ENCODE measurements around the gene ZDHHC24.

The ZDHHC24 gene

GRCh38 chr11:66479394-66480116 is 66.3 kb downstream of the ZDHHC24 start:
- Histone ChIP-seq H3K23ac (ENCODE audit: low read length) (peak overlapping the region; percentile 24), H3K9ac (ENCODE audit: low read length) (peak overlapping the region; percentile 91), H3K4me2 (ENCODE audit: low read length) (peak overlapping the region; percentile 65), H2BK15ac (replicated peaks; ENCODE audit: low read depth) (no peak overlapping the region), H2AK5ac (ENCODE audit: low read length) (no peak overlapping the region), H3K4ac (ENCODE audit: low read depth, low read length) (peak overlapping the region; percentile 85), H3K56ac (ENCODE audit: low read length) (peak overlapping the region; percentile 96), H3K4me1 (ENCODE audit: control insufficient read depth, low read depth, low read length) (peaks cover 2% of the 10 kb centered on the region), H3K27me3 (ENCODE audit: insufficient read depth, low read length, poor library complexity) (no peaks in the 10 kb centered on the region), H3K27ac (ENCODE audit: low read depth, low read length) (peak overlapping the region; percentile 75), H2BK120ac (ENCODE audit: low read depth, low read length) (no peak overlapping the region), H3K36me3 (ENCODE audit: control insufficient read depth, insufficient read depth, low read length) (no peaks in the 10 kb centered on the region), H3K4me3 (ENCODE audit: low read length) (peak overlapping the region; percentile 85), H2BK5ac (ENCODE audit: low read length) (peak overlapping the region; percentile 74), H3K18ac (ENCODE audit: low read length) (peak overlapping the region; percentile 75), H3K79me2 (ENCODE audit: control insufficient read depth, insufficient read depth, low read length) (no peaks in the 10 kb centered on the region), H4K8ac (ENCODE audit: low read depth, low read length) (no peak overlapping the region), H3K79me1 (ENCODE audit: low read length) (peaks cover 4% of the 10 kb centered on the region), H4K5ac (ENCODE audit: low read length) (no peak overlapping the region)
- WGBS (ENCODE audit: extremely low coverage, insufficient coverage, low lambda C conversion rate), result no CpG with 5 or more reads among the region's 34 CpGs
- no peak for DNase-seq

- H3K23ac ChIP-seq (ENCODE audit: low read length), result no peak overlapping the region
- no peak overlapping the region for H3K4ac ChIP-seq (ENCODE audit: low read depth, low read length)
- no CpG with 5 or more reads among the region's 8 CpGs for WGBS (ENCODE audit: extremely low coverage, insufficient coverage, low lambda C conversion rate)
- no peak overlapping the region for H2AK5ac ChIP-seq (ENCODE audit: low read length)
- H3K36me3 ChIP-seq (ENCODE audit: control insufficient read depth, insufficient read depth, low read length), result no peaks in the 10 kb centered on the region
- H3K27ac ChIP-seq (ENCODE audit: low read depth, low read length), result no peak overlapping the region
- H3K79me2 ChIP-seq (ENCODE audit: control insufficient read depth, insufficient read depth, low read length), result no peaks in the 10 kb centered on the region
- H2BK120ac ChIP-seq (ENCODE audit: low read depth, low read length), result no peak overlapping the region
- H3K27me3 ChIP-seq (ENCODE audit: insufficient read depth, low read length, poor library complexity), result no peaks in the 10 kb centered on the region
- H3K4me1 ChIP-seq (ENCODE audit: control insufficient read depth, low read depth, low read length), result peaks cover 2% of the 10 kb centered on the region
- peak overlapping the region; percentile 91 for H3K9ac ChIP-seq (ENCODE audit: low read length)
- no peak overlapping the region for H2BK5ac ChIP-seq (ENCODE audit: low read length)
- peak overlapping the region; percentile 65 for H3K4me2 ChIP-seq (ENCODE audit: low read length)
- H4K8ac ChIP-seq (ENCODE audit: low read depth, low read length), result no peak overlapping the region
- H3K18ac ChIP-seq (ENCODE audit: low read length), result no peak overlapping the region
- peak; percentile 56 for DNase-seq
- no peak overlapping the region for H4K5ac ChIP-seq (ENCODE audit: low read length)
- H2BK15ac ChIP-seq (replicated peaks; ENCODE audit: low read depth), result no peak overlapping the region
- H3K56ac ChIP-seq (ENCODE audit: low read length), result peak overlapping the region; percentile 96
- peak overlapping the region; percentile 85 for H3K4me3 ChIP-seq (ENCODE audit: low read length)
- H3K79me1 ChIP-seq (ENCODE audit: low read length), result peaks cover 4% of the 10 kb centered on the region
These were observed 67.0 kb downstream of the ZDHHC24 start for GRCh38 chr11:66478729-66479393.

GRCh38 chr11:66477263-66478201 is 68.3 kb downstream of the ZDHHC24 start:
- H2BK120ac ChIP-seq (ENCODE audit: low read depth, low read length), result no peak overlapping the region
- no peak overlapping the region for H4K5ac ChIP-seq (ENCODE audit: low read length)
- peak overlapping the region; percentile 13 for H3K56ac ChIP-seq (ENCODE audit: low read length)
- no peaks in the 10 kb centered on the region for H3K36me3 ChIP-seq (ENCODE audit: control insufficient read depth, insufficient read depth, low read length)
- H3K79me2 ChIP-seq (ENCODE audit: control insufficient read depth, insufficient read depth, low read length), result no peaks in the 10 kb centered on the region
- H3K23ac ChIP-seq (ENCODE audit: low read length), result peak overlapping the region; percentile 18
- no peak for DNase-seq
- H3K27ac ChIP-seq (ENCODE audit: low read depth, low read length), result no peak overlapping the region
- no peak overlapping the region for H2BK15ac ChIP-seq (replicated peaks; ENCODE audit: low read depth)
- no peak overlapping the region for H2BK5ac ChIP-seq (ENCODE audit: low read length)
- no CpG with 5 or more reads among the region's 11 CpGs for WGBS (ENCODE audit: extremely low coverage, insufficient coverage, low lambda C conversion rate)
- peaks cover 4% of the 10 kb centered on the region for H3K79me1 ChIP-seq (ENCODE audit: low read length)
- no peak overlapping the region for H2AK5ac ChIP-seq (ENCODE audit: low read length)
- no peak overlapping the region for H3K18ac ChIP-seq (ENCODE audit: low read length)
- no peak overlapping the region for H3K4me2 ChIP-seq (ENCODE audit: low read length)
- H3K27me3 ChIP-seq (ENCODE audit: insufficient read depth, low read length, poor library complexity), result no peaks in the 10 kb centered on the region
- no peak overlapping the region for H3K4me3 ChIP-seq (ENCODE audit: low read length)
- H3K4me1 ChIP-seq (ENCODE audit: control insufficient read depth, low read depth, low read length), result peaks cover 2% of the 10 kb centered on the region
- H3K4ac ChIP-seq (ENCODE audit: low read depth, low read length), result no peak overlapping the region
- H4K8ac ChIP-seq (ENCODE audit: low read depth, low read length), result no peak overlapping the region
- H3K9ac ChIP-seq (ENCODE audit: low read length), result no peak overlapping the region

- H3K27me3 ChIP-seq (ENCODE audit: insufficient read depth, low read length, poor library complexity), result no peaks in the 10 kb centered on the region
- no peak overlapping the region for H2BK15ac ChIP-seq (replicated peaks; ENCODE audit: low read depth)
- peaks cover 4% of the 10 kb centered on the region for H3K79me1 ChIP-seq (ENCODE audit: low read length)
- peak; percentile 24 for DNase-seq
- no peak overlapping the region for H2BK120ac ChIP-seq (ENCODE audit: low read depth, low read length)
- no peak overlapping the region for H4K8ac ChIP-seq (ENCODE audit: low read depth, low read length)
- no peak overlapping the region for H3K4me2 ChIP-seq (ENCODE audit: low read length)
- no peaks in the 10 kb centered on the region for H3K36me3 ChIP-seq (ENCODE audit: control insufficient read depth, insufficient read depth, low read length)
- no peak overlapping the region for H3K27ac ChIP-seq (ENCODE audit: low read depth, low read length)
- H3K56ac ChIP-seq (ENCODE audit: low read length), result no peak overlapping the region
- peaks cover 2% of the 10 kb centered on the region for H3K4me1 ChIP-seq (ENCODE audit: control insufficient read depth, low read depth, low read length)
- H3K4ac ChIP-seq (ENCODE audit: low read depth, low read length), result no peak overlapping the region
- no peak overlapping the region for H4K5ac ChIP-seq (ENCODE audit: low read length)
- no peak overlapping the region for H2BK5ac ChIP-seq (ENCODE audit: low read length)
- H2AK5ac ChIP-seq (ENCODE audit: low read length), result no peak overlapping the region
- no peak overlapping the region for H3K4me3 ChIP-seq (ENCODE audit: low read length)
- no peak overlapping the region for H3K23ac ChIP-seq (ENCODE audit: low read length)
- no peak overlapping the region for H3K18ac ChIP-seq (ENCODE audit: low read length)
- no peaks in the 10 kb centered on the region for H3K79me2 ChIP-seq (ENCODE audit: control insufficient read depth, insufficient read depth, low read length)
- no CpG with 5 or more reads among the region's 9 CpGs for WGBS (ENCODE audit: extremely low coverage, insufficient coverage, low lambda C conversion rate)
- H3K9ac ChIP-seq (ENCODE audit: low read length), result no peak overlapping the region
These were observed 69.0 kb downstream of the ZDHHC24 start for GRCh38 chr11:66476841-66477251.

- Histone ChIP-seq H3K56ac (ENCODE audit: low read length) (no peak overlapping the region), H3K36me3 (ENCODE audit: control insufficient read depth, insufficient read depth, low read length) (no peaks in the 10 kb centered on the region), H3K27me3 (ENCODE audit: insufficient read depth, low read length, poor library complexity) (no peaks in the 10 kb centered on the region), H4K8ac (ENCODE audit: low read depth, low read length) (no peak overlapping the region), H2BK5ac (ENCODE audit: low read length) (no peak overlapping the region), H2BK15ac (replicated peaks; ENCODE audit: low read depth) (no peak overlapping the region), H2AK5ac (ENCODE audit: low read length) (no peak overlapping the region), H3K9ac (ENCODE audit: low read length) (no peak overlapping the region), H2BK120ac (ENCODE audit: low read depth, low read length) (no peak overlapping the region), H3K4ac (ENCODE audit: low read depth, low read length) (no peak overlapping the region), H4K5ac (ENCODE audit: low read length) (no peak overlapping the region), H3K79me2 (ENCODE audit: control insufficient read depth, insufficient read depth, low read length) (no peaks in the 10 kb centered on the region), H3K23ac (ENCODE audit: low read length) (no peak overlapping the region), H3K4me1 (ENCODE audit: control insufficient read depth, low read depth, low read length) (peaks cover 2% of the 10 kb centered on the region), H3K27ac (ENCODE audit: low read depth, low read length) (no peak overlapping the region), H3K18ac (ENCODE audit: low read length) (no peak overlapping the region), H3K4me3 (ENCODE audit: low read length) (no peak overlapping the region), H3K4me2 (ENCODE audit: low read length) (no peak overlapping the region), H3K79me1 (ENCODE audit: low read length) (peaks cover 4% of the 10 kb centered on the region)
- no peak for DNase-seq
- no CpG with 5 or more reads among the region's 10 CpGs for WGBS (ENCODE audit: extremely low coverage, insufficient coverage, low lambda C conversion rate)
These were observed 69.5 kb downstream of the ZDHHC24 start for GRCh38 chr11:66476173-66476840.
